ENCODE results near the gene SNPH.

The SNPH gene

DNA sequence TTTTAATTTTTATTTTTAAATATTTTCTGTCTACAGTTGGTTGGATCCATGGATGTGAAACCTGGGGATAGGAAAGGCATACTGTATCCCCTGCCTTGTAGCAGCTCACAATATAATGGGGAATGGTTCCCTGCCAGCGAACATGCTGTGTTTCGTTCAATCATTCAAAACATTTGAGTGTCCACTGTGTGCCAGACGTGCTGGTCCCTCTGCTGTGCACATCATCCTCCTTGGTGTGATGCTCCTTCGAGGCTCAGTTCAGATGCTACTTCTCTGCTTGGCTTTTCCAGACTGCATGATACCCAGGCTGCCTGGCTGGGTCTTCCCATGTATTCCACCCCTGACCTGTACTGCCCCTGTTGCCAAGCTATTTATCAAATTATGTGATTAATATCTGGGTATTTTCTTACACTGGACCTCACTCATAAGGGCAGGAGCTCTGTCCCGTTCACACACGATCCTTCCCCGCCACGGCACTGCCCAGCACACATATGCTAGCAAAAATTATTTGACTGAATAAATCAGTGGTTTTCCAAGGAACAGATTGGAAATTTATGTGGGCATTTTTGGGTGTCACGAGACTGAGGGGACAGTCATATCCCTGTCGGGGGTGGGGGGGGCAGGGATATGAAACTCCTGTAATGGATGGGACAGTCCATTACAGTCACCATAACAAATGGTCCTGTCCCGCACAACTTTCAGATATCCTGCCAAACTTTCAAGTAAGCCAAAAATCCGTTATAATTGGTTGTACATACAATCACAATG, 57.9 kb downstream of the SNPH start:
- TF ChIP-seq, protein P1, sequence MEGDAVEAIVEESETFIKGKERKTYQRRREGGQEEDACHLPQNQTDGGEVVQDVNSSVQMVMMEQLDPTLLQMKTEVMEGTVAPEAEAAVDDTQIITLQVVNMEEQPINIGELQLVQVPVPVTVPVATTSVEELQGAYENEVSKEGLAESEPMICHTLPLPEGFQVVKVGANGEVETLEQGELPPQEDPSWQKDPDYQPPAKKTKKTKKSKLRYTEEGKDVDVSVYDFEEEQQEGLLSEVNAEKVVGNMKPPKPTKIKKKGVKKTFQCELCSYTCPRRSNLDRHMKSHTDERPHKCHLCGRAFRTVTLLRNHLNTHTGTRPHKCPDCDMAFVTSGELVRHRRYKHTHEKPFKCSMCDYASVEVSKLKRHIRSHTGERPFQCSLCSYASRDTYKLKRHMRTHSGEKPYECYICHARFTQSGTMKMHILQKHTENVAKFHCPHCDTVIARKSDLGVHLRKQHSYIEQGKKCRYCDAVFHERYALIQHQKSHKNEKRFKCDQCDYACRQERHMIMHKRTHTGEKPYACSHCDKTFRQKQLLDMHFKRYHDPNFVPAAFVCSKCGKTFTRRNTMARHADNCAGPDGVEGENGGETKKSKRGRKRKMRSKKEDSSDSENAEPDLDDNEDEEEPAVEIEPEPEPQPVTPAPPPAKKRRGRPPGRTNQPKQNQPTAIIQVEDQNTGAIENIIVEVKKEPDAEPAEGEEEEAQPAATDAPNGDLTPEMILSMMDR (IDR thresholded peaks at IDR 0.05; ENCODE audit: insufficient read depth, low read length, missing control alignments) = no peak
- no peak for DNase-seq (ENCODE audit: low read depth, low spot score)
- ChIA-PET POLR2A (no interaction called here), CTCF (interaction anchor here (0.7 to 3.9 kb wide), 7 partner anchors 12 to 179 kb away, joined by 3 to 51 read pairs (median 9); no protein-coding TSS in a partner anchor)
- no peak overlapping the region for H3K4me3 ChIP-seq (ENCODE audit: low read depth, low read length)

DNA sequence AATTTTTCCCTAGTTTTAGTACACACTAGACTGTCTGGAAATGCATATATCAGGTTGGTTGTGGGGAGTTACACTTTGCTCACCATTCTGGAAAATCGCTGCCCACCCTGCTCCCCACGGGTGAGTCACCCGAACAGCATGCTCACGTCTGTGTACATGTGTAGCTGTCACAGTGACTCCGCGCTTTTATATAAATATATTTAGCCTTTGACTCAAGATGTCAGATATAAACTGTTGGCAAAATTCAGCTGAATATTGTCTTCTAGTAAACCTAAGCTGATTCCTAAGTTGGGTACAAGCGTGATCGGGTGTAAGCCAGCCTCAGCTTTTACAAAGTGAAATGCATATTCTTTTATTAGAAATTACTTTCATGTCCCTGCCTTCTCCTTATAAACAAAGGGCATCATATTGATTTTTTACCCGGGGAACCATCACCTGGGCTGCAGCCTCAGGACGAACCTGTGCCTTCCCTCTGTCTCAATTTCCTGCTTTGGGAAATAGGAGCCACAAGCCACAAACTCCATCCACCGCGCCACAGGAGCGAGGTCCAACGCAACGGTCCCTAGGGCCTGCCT, 58.6 kb downstream of the SNPH start:
- TF ChIP-seq, protein P1 (IDR thresholded peaks at IDR 0.05; ENCODE audit: insufficient read depth, low read length, missing control alignments) = no peak
- DNase-seq (ENCODE audit: low read depth, low spot score) = no peak
- POLR2A ChIA-PET = interaction anchor here (1.3 kb wide), 1 partner anchor 67 kb away, joined by 3 read pairs; no protein-coding TSS in a partner anchor

GRCh38 chr20:1325173-1326030, 59.3 kb downstream of the SNPH start:
- H3K4me3 ChIP-seq (ENCODE audit: low read depth, low read length) = peak overlapping the region; percentile 90
- CTCF ChIA-PET = interaction anchor here (0.7 to 3.9 kb wide), 10 partner anchors 9 to 178 kb away, joined by 3 to 51 read pairs (median 6); partner anchors contain the start of gene NSFL1C
- TF ChIP-seq, protein P1 (IDR thresholded peaks at IDR 0.05; ENCODE audit: insufficient read depth, low read length, missing control alignments) = peak; percentile 39
- peak; percentile 68 for DNase-seq (ENCODE audit: low read depth, low spot score)
- POLR2A ChIA-PET = interaction anchor here (1.3 kb wide), 1 partner anchor 67 kb away, joined by 3 read pairs; no protein-coding TSS in a partner anchor

More for the DNA sequence above, 58.6 kb downstream of the SNPH start:
- CTCF ChIA-PET = interaction anchor here (1.3 to 3.9 kb wide), 5 partner anchors 12 to 178 kb away, joined by 4 to 51 read pairs (median 6); no protein-coding TSS in a partner anchor
- peak overlapping the region; percentile 90 for H3K4me3 ChIP-seq (ENCODE audit: low read depth, low read length)

DNA sequence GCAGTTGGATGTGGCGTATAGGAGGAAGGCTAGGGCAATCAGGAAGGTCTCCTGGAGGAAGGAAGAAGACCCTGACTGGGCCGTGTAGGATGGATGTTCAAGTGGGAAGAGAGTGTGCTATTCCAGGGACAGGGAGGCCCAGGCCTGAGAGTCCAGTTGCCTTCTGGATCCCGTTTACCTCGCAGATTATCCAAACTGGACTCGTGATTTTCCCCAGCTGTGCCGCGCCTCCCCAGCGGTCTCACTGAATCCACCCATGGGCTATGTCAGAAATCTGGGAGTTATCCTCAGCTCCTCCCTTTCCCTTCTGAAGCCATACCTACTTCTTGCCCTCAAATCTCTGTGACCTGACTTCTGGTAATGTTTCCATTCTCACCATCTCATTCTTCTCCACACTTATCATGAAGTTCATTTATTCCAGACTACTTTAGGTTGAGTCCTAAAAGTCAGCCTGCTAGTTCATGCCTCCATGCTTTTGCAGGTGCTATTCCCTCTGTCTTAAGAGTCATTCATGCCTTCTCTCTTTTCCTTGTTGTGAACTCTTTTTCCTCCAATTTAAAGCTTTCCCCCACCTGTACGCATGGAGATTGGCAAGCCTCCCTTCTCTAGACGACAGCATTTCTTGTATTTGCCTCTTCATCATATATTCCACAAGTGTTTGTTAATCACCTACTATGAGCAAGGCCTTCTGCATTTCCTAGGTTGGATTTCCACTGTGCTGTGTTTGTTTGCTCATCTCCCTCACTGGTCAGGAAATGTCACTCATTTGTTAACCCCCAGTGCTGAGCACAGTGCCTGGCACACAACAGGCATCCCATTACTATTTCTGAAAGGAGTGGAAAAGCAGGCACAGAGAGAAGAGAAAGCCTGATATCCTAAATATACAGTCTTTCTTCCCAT, 60.2 kb downstream of the SNPH start:
- TF ChIP-seq, protein P1 (IDR thresholded peaks at IDR 0.05; ENCODE audit: insufficient read depth, low read length, missing control alignments) = no peak
- POLR2A ChIA-PET = interaction anchor here (1.3 kb wide), 1 partner anchor 66 kb away, joined by 3 read pairs; no protein-coding TSS in a partner anchor
- CTCF ChIA-PET = interaction anchor here (0.7 to 2.5 kb wide), 11 partner anchors 9 to 177 kb away, joined by 3 to 21 read pairs (median 4); partner anchors contain the start of gene NSFL1C
- no peak for DNase-seq (ENCODE audit: low read depth, low spot score)
- H3K4me3 ChIP-seq (ENCODE audit: low read depth, low read length) = peak overlapping the region; percentile 90

DNA sequence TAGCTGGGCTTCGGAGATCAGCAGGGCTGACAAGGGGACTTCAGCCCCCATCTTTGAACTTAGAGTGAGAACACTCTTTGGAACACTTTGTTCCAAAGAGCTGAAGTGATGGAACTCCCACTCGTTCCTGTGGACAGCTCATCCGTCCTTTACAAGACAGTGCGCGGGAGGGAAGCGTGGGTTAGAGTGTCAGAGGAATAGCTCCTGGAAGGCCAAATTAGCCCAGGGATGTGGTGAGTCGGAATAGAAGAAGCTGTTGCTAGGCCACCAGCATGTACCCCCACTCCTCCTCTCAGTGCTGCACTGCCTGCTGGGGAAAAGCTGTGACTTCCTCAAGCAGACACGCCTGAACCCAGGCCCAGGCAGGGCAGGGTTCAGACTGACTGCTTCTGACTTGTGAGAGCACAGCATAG, 61.2 kb downstream of the SNPH start:
- ChIA-PET POLR2A (interaction anchor here (0.6 kb wide), 1 partner anchor 108 kb away, joined by 6 read pairs; no protein-coding TSS in a partner anchor), CTCF (interaction anchor here (0.8 to 2.5 kb wide), 8 partner anchors 14 to 141 kb away, joined by 3 to 21 read pairs (median 4); partner anchors contain the start of gene NSFL1C)
- TF ChIP-seq, protein P1 (IDR thresholded peaks at IDR 0.05; ENCODE audit: insufficient read depth, low read length, missing control alignments) = no peak
- DNase-seq (ENCODE audit: low read depth, low spot score) = no peak
- peak overlapping the region; percentile 6; the same call in 1 of the 2 replicates for H3K4me3 ChIP-seq (ENCODE audit: low read depth, low read length)

Data from AG04449 (cell line).